NCI-H1092 treated with DMSO at 0.1 percent for 48 hours (cell line): ENCODE measurements around the gene GNB2.
"Not testable (repeated sequence)": the region's sequence is repeated elsewhere in the genome, so short reads cannot be mapped to it uniquely, and the experiment has no call there.

Source experiments
- DNase-seq: peaks from one replicate; lab custom pipeline; 2025; lab: John Stamatoyannopoulos, UW

Gene GNB2

DNA sequence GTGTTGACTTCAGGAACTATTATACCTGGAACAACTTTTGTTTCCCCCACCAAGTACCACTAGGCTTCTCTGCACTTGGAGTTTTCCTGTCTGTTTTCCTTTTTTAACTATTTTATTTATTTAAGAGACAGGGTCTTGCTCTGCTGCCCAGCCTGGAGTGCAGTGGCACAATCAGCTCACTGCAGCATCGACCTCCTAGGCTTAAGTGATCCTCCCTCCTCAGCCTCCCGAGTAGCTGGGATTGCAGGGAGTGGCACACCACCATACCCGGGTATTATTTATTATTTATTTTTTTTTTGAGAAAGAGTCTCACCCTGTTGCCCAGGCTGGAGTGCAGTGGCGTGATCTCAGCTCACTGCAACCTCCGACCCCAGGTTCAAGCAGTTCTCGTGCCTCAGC lies 22.6 kb downstream of the GNB2 start:
- no peak for DNase-seq

DNA sequence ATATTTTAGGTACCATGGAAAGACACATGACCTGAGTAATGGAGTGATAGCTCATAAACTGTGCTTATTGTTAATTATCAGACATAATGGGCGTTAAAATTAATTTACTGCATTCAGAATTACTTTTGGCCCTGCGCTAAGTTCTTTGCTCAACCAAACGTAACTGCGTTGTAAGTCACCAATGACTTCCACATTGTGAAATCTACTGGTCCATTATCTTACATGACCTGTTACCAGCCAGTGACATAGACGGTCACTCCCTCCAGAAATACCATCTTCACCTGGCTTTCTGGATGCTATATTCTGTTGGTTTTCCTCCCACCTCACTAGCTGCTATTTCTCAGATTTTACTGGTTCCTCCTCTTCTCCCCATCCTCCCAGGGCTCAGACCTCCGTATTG lies 25.5 kb downstream of the GNB2 start:
- no peak for DNase-seq

DNA sequence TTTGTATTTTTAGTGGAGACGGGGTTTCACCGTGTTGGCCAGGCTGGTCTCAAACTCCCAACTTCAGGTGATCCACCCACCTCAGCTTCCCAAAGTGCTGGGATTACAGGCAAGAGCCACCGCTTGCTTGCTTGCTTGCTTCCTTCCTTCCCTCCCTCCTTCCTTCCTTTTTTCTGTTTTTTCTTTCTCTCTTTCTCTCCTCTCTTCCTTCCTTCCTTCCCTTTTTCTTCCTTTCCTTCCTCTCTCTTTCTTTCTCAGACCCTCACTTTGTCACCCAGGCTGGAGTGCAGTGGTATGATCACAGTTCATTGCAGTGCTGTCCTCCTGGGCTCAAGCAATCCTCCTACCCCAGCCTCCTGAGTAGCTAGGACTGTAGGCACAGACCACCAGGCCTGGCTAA lies 27.5 kb downstream of the GNB2 start:
- DNase-seq = not testable (repeated sequence)

DNA sequence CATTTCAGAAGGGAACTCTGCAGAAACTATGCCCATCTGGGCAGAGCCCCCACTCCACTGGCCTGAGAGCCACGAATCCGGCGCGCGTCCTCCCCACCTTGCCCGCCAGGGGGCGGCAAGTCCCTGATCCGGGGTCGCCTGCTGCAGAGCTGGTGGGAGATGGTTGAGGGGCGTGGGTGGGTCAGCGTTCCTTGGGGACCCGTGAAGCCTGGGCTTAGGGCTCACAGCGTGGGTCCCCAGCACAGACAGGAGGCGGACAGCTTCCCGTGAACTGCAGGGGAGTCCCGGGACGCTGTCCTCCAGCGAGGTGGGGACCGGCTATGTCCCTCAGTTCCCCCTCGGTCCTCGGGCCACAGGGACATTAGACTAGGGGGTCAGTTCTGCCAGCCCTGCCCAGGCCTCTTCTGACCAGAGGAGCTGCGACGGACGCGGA lies 31.8 kb downstream of the GNB2 start:
- peak; percentile 87 for DNase-seq

DNA sequence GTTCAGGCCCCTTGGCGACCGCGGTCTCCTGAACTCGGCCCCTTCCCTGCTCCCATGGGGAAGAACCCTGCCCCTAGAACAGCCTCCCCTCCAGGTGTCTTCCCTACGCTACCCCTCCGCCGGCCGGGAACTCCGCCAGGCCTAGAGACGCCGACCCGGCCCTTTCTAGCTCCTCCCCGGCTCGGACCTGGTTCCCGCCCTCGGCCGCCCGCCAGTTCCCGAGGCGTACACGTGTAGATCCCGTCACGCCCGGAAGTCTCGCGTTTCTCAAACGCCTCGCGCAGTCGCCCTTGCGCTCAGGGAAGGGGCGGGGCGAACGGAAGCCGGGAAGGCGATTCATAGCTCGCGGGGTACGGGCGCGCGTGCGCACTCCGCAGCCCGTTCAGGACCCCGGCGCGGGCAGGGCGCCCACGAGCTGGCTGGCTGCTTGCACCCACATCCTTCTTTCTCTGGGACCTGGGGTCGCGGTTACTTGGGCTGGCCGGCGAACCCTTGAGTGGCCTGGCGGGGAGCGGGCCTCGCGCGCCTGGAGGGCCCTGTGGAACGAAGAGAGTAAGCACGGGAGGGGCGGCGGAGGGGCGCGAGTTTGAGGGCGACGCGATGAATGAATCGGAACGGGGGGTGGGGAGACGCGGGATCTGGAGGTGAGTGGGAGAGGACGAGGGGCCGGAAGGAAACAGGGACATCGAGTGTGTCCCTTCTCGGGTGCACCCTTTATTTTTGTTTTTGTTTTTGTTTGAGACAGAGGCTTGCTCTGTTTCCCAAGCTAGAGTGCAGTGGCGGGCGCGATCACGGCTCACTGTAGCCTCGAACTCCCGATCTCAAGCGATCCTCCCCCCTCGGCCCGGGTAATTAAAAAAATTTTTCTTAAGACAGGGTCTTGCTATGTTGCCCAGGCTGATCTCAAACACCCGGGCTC lies 32.5 kb downstream of the GNB2 start, which contains the start of gene POP7:
Gene POP7 (plus strand): TSS at position 369 of the 919 bp plus-strand sequence. CDS start 710 bp downstream, outside the sequence.
- DNase-seq = peak; percentile 98

DNA sequence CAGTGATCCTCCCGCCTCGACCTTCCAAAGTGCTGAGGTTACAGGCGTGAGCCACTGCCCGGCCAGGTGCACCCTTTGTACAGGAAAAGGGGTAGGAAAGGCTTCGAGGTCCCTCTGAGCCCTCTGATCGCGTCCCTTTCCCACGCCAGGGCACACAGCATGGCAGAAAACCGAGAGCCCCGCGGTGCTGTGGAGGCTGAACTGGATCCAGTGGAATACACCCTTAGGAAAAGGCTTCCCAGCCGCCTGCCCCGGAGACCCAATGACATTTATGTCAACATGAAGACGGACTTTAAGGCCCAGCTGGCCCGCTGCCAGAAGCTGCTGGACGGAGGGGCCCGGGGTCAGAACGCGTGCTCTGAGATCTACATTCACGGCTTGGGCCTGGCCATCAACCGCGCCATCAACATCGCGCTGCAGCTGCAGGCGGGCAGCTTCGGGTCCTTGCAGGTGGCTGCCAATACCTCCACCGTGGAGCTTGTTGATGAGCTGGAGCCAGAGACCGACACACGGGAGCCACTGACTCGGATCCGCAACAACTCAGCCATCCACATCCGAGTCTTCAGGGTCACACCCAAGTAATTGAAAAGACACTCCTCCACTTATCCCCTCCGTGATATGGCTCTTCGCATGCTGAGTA lies 33.3 kb downstream of the GNB2 start:
- DNase-seq = no peak

DNA sequence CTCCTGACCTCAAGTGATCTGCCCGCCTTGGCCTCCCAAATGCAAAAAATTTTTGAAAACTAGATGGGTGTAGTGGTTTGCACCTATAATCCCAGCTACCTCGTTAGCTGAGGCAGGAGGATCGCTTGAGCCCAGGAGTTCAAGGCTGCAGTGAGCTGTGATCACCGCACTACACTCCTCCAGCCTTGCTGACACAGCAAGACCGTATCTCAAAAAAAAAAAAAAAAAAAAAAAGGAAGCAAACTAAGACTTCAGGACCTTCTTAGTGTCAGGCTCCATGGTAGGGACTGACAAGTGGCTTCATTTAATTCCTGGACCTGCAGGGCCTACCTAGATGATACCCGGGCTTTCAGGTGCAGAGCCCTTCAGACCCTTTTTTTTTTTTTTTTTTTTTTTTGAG lies 34.9 kb downstream of the GNB2 start:
- no peak for DNase-seq

DNA sequence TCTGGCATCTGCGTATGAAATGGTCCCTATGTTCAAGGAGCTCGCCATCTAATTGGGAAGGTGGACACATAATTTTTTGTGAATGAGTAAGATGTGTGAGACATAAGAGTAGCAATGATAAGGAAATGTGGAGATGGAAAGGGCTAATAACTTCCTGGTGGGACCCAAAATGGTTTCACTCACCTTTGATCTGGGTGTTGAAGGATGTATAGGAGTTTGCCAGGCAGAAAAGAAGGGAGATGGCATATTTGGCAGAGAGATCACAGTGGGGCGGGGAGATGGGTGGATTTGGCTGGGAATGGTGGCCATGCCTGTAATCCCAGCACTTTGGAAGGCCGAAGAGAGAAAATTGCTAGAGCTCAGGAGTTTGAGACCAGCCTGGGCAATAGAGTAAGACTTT lies 36.9 kb downstream of the GNB2 start:
- no peak for DNase-seq

DNA sequence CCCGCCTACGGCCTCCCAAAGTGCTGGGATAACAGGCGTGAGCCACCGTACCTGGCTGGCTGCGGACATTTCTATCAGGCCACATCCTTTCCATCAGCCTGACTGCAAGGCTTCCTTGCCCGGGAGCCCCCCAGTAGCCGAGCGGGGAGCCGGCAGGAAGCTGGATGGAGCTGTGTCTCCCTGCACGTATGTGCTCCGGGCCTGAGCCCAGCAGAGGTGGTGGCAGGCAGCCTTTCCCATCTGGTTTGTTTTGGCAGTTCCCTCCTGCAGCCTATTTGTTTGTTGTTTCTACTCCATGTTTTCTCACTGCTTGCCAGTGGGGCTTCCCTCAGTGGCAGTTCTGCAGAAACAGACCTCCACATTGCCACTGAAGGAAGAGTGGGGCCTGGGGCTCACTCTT lies 37.8 kb downstream of the GNB2 start:
- DNase-seq = no peak

DNA sequence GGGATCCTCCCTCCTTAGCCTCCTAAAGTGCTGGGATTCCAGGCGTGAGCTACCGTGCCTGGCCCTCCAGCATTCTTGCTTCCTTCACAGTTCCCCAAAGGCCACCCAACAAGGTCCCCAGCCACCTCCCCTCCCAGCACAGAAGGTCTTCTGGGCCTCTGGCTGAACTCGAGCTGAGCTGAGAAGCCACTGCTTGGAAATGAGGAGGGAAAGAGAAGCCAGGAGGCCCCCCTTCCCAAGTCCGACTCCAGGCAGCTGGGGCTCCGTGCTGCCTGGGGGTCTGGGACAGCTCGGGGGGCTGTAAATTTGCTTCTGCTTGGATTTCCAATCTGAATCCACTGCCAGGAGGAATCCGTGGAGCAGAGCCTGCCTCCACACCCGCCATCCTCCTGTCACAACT lies 41.2 kb downstream of the GNB2 start:
- no peak for DNase-seq

DNA sequence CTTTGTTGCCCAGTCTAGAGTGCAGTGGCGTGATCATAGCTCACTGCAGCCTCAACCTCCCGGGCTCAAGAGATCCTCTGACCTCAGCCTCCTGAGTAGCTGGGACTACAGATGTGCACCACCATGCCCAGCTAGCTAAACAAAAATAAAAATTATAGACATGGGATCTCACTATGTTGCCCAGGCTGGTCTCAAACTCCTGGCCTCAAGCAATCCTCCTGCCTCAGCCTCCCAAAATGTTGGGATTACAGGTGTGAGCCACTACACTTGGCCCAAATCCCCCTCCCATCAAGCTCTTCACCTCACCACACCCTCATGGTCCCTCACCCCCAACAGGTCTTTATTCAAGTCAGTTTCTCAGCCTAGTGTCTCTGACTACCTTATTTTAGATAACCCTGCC lies 43.5 kb downstream of the GNB2 start:
- DNase-seq = not testable (repeated sequence)

DNA sequence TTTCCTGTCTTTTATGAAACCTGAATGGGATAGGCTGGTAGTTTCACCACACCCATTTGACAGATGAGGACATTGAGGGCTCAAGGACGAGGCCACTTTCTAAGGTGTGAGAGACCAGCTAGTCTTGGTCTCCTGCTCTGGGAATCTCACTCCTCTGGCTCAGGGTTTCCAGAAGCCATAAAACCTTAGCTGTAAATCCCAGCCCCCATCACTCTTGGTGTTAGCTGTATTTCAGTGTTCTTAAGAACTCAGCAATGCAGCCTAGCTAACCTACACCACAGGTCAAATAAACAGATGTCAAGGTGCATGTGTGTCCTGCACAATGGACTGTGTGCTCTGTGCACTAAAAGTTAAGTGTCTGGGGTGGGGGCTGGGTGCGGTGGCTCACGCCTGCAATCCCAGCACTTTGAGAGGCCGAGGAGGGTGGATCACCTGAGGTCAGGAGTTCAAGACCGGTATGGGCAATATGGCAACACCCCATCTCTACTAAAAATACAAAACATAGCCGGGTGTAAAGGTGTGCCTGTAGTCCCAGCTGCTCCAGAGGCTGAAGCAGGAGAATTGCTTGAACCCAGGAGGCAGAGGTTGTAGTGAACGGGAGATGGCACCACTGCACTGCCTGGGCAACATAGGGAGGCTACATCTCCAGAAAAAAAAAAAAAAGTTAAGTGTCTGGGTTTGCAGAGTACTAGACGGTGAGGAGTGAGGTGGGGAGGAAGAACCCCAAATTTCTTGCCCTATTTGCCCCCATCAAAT lies 46.2 kb downstream of the GNB2 start:
- DNase-seq = no peak

DNA sequence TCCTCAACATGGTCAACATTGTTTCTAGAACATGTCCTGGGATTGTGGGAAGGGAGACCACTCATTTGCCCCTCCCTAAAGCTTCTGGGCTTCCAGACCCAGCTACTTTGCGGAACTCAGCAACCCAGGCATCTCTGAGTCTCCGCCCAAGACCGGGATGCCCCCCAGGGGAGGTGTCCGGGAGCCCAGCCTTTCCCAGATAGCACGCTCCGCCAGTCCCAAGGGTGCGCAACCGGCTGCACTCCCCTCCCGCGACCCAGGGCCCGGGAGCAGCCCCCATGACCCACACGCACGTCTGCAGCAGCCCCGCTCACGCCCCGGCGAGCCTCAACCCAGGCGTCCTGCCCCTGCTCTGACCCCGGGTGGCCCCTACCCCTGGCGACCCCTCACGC lies 46.7 kb downstream of the GNB2 start, which contains the start of gene EPO:
Gene EPO (plus strand): TSS at position 190 of the 392 bp plus-strand sequence. CDS start 513 bp downstream, outside the sequence.
- DNase-seq = no peak

DNA sequence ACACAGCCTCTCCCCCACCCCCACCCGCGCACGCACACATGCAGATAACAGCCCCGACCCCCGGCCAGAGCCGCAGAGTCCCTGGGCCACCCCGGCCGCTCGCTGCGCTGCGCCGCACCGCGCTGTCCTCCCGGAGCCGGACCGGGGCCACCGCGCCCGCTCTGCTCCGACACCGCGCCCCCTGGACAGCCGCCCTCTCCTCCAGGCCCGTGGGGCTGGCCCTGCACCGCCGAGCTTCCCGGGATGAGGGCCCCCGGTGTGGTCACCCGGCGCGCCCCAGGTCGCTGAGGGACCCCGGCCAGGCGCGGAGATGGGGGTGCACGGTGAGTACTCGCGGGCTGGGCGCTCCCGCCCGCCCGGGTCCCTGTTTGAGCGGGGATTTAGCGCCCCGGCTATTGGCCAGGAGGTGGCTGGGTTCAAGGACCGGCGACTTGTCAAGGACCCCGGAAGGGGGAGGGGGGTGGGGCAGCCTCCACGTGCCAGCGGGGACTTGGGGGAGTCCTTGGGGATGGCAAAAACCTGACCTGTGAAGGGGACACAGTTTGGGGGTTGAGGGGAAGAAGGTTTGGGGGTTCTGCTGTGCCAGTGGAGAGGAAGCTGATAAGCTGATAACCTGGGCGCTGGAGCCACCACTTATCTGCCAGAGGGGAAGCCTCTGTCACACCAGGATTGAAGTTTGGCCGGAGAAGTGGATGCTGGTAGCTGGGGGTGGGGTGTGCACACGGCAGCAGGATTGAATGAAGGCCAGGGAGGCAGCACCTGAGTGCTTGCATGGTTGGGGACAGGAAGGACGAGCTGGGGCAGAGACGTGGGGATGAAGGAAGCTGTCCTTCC lies 47.3 kb downstream of the GNB2 start:
- no peak for DNase-seq

DNA sequence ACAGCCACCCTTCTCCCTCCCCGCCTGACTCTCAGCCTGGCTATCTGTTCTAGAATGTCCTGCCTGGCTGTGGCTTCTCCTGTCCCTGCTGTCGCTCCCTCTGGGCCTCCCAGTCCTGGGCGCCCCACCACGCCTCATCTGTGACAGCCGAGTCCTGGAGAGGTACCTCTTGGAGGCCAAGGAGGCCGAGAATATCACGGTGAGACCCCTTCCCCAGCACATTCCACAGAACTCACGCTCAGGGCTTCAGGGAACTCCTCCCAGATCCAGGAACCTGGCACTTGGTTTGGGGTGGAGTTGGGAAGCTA lies 47.9 kb downstream of the GNB2 start:
- no peak for DNase-seq

DNA sequence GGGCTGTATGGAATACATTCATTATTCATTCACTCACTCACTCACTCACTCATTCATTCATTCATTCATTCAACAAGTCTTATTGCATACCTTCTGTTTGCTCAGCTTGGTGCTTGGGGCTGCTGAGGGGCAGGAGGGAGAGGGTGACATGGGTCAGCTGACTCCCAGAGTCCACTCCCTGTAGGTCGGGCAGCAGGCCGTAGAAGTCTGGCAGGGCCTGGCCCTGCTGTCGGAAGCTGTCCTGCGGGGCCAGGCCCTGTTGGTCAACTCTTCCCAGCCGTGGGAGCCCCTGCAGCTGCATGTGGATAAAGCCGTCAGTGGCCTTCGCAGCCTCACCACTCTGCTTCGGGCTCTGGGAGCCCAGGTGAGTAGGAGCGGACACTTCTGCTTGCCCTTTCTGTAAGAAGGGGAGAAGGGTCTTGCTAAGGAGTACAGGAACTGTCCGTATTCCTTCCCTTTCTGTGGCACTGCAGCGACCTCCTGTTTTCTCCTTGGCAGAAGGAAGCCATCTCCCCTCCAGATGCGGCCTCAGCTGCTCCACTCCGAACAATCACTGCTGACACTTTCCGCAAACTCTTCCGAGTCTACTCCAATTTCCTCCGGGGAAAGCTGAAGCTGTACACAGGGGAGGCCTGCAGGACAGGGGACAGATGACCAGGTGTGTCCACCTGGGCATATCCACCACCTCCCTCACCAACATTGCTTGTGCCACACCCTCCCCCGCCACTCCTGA lies 49.1 kb downstream of the GNB2 start:
- no peak for DNase-seq

DNA sequence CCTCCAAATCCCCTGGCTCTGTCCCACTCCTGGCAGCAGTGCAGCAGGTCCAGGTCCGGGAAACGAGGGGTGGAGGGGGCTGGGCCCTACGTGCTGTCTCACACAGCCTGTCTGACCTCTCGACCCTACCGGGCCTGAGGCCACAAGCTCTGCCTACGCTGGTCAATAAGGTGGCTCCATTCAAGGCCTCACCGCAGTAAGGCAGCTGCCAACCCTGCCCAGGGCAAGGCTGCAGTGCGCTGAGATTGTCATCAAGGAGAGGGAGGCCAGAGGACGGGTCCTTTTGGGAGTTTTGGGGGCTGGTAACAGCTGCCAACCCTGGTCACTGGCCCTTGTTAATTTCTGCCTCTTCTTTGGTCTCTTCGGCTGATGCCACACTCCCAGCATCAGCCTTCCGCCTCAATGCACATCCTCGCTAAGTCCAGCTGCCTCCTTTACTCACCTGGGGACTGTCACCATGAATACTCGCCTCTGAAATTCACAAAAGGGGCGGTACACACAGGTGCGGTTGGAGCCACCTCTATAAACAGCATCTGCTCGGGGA lies 50.3 kb downstream of the GNB2 start:
- DNase-seq = no peak

DNA sequence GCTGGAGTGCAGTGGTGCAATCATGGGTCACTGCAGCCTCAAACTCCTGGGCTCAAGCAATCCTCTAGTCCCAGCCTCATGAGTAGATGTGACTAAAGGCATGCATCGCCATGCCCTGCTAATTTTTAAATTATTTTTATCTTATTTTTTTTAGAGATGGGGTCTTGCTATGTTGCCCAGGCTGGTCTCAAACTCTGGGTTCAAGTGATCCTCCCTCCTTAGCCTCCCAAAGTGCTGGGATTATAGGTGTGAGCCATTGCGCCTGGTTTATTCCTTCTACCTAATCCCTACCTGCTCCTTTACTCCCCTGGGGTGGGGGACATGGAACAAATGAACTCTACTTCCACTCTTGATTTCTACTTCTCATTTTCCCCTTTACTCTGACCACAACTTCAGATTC lies 50.8 kb downstream of the GNB2 start:
- DNase-seq = not testable (repeated sequence)

DNA sequence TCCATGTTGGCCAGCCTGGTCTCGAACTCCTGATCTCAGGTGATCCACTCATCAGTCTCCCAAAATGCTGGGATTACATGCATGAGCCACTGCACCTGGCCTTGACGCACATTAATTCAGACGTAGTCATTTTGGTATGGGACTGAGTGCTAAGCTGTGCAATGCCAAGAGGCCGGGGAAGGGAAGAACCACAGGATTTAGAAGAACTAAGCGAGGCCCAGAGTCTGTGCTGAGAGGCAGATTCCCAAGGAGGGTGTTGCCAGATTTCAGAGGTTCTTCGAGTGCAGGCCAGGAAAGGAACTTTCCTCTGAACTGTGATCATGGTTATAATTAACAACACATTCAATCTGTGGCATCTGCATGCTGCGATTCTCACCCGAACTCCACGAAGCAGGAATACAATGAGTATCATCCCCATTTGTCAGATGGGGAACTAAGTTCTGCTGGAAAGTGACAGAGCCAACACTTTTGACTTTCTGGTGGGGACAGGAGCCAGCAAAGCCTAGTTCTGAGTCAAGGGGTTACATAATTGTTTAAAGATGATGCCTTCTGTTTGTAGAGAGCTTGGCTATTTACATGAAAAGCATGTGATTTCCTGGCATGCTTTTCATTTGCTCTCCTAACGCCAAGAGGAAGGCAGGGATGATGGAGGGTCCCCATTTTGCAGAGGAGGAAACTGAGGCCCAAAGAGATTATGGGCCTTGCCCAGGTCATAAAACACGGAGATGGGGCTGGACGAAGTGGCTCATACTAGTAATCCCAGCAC lies 53.6 kb downstream of the GNB2 start:
- DNase-seq = no peak

DNA sequence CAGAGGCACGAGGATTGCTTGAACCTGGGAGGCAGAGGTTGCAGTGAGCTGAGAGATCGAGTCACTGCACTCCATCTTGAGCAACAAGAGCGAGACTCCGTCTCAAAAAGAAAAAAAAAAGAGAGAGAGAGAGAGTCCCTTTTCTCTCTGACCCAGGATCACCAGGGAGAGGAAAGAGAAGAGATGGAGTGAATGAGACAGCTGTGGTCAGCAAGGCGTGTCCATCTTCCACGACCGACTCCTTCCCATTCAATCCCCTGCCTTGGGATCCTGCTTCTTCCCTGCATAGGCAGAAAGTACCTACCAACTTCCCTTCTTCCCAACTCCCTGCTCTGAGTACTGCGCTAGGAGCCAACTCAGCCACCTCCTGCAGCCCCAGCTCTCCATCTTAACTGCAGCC lies 54.7 kb downstream of the GNB2 start:
- DNase-seq = no peak
